ENCODE measurements around the gene OR8G5.

Gene OR8G5

DNA sequence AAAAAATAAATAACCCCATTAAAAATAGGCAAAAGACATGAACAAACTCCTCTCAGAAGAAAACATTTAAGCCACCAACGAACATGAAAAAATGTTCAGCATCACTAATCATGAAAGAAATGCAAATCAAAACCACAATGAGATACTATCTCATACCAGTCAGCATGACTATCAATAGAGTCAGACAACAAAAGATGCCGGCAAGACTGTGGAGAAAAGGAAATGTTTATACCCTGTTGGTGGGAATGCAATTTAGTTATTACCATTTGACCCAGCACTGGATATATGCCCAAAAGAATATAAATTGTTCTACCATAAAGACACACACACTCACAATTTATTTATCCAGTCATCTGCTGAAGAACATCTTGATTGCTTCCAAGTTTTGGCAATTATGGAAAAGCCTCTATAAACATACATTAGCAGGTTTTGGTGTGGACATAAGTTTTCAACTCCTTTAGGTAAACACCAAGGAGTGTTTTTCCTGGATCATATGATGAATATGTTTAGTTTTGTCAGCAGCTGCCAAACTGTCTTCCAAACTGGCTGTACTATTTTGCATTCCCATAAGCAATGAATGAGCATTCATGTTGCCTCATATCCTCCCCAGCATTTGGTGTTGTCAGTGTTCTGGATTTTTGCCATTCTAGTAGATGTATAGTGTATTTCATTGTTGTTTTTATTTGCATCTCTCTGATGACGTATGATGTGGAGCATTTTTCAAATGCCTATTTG is 29.6 kb downstream of the OR8G5 start:
- no peak for DNase-seq (ENCODE audit: low spot score)

DNA sequence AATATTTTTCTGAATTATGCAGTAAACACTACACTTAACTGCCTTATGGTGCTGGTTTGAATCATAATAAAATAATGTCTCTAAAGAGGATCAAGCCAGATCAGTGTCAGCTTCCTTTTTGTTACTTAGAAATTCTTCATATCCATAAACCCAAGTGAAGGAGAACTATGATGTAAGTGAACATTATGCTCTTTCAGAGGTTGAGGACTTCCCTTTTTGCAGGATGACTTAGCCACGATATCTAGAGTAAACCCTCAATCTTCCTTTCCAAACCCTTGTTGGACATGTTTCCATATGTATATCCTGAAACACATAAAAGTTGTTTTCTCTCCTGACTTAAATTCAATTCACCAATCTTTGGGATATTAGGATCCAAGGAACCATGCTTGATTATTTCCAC is 38.5 kb downstream of the OR8G5 start:
- no peak for DNase-seq (ENCODE audit: low spot score)

DNA sequence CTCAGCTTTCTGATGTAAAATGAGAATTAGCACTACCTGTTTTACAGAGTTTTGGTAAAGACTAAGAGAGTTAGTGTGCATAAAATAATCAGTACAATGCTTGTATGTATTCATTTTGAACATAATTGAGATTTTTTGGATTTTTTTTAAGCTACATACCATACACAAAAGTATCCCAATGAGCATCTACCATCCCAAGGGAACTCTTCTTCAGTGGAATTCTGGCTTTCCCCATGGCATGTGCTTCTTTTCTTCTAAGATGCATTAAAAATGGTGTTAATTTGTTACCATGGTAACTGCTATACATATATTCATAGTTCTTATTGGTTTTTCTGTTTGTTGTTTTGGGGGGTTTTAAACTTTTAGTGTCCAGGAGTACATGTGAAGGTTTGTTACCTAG is 39.8 kb downstream of the OR8G5 start:
- DNase-seq (ENCODE audit: low spot score), result no peak

DNA sequence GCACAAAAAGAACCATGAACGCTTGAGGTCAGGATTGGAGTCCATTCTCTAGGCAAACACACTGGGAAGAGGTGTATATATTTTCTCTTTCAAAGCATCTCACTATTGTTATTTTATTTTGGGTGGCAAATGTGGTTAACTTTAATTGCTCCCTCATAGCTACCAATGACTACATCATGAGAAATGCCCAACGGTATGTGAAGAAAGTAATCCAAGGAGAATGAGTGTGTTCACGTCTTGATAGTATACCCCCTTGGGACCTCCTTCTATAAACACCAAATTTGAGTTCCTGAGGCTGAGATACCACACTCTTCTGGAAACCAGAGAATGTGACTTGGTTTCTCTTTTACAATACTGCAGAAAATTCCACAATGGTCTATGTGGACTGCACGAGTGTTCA is 41.7 kb downstream of the OR8G5 start:
- no peak for DNase-seq (ENCODE audit: low spot score)

GRCh38 chr11:124301548-124301947 is 45.4 kb downstream of the OR8G5 start:
- no peak for DNase-seq (ENCODE audit: low spot score)

- no peak for DNase-seq (ENCODE audit: low spot score)
Observed at GRCh38 chr11:124302347-124303125, 46.4 kb downstream of the OR8G5 start.

- no peak for DNase-seq (ENCODE audit: low spot score)
Observed at GRCh38 chr11:124307093-124307492, 50.9 kb downstream of the OR8G5 start.

DNA sequence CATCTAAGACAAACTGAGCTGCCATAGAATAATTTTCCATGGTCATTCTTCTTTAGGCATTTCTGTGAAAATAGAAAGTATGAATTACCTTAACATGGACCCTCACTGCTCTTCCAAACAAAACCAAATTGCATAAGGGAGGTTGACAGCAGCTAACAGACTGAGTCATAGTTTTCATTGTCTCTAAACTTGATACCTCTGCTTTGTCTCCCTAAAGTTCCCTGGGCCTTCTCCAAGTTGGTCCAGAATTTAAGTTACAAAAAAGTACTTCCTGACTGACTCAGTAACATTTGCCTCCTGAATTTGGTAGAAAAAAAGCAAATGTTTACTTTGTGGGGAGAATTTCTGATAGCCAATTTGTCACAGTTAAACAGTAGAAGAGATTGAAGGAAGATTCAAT is 54.5 kb downstream of the OR8G5 start:
- DNase-seq (ENCODE audit: low spot score), result no peak

- DNase-seq (ENCODE audit: low spot score), result no peak
Observed at GRCh38 chr11:124311269-124311668, 55.1 kb downstream of the OR8G5 start.

DNA sequence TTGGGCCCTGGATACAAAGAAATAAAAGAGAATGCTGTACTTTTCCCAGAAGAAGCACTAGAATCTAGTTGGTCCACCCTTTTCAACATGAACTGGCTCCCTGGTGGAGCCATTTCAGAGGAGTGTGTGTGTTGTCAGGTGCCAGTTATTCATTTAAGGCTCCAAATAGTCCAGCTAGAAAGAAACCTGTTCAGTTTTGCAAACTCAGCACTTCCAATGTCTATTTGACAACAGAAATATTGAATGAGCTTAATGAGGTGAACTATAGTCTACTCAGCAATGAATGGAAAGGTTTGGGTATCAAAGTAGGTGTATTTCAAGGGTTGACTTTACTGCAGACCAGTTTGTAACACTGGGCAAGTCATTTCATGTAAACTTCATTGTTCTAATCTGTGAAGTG is 55.5 kb downstream of the OR8G5 start:
- DNase-seq (ENCODE audit: low spot score), result no peak

GRCh38 chr11:124313131-124313530 is 57.0 kb downstream of the OR8G5 start:
- no peak for DNase-seq (ENCODE audit: low spot score)

DNA sequence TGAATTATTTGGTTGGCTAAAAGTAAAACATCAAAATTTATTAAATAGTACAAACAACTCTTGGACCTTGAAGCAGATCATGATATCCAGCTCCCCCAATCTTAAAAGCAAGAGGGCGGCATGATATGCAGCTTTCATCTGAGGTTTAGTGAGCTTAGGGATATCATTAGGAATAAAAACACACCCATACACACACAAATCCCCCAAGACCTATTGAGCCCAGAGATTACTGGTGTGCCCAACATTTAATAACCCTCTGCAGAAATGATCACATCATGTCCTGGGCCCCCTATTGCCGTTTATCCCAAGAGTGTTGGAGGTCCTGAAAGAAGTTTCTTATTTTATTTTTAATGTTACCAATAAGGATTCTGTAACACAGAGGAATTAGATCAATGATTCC is 57.7 kb downstream of the OR8G5 start, which contains the start of gene OR8D1:
OR8D1 (minus strand) TSS at position 101 of the 400 bp plus-strand sequence. CDS start 3,183 bp downstream, outside the sequence.
- DNase-seq (ENCODE audit: low spot score), result no peak

DNA sequence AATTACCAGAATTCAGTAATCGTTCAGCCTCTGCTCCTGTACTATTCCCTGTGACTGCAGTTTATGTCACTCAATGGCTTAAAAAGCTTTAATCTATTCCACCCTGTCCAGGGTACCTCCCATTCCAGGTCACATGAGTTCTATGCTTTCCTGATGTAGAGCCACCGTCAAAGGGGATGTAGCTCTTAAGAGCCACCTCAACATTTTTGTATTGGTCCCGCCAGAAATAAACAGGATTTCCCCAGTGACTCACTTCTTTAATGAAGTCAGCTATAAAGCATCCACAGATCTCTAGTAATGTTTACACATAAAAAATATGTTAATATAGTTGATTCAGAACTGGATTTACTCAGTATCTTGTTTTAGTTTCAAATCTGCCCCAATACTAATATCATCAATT is 58.9 kb downstream of the OR8G5 start:
- no peak for DNase-seq (ENCODE audit: low spot score)
